HepG2 (cell line): ENCODE results near the gene FBN3. TPM values are rescaled to one million over a fixed set of nuclear protein-coding genes. Genes with fewer than 3 reads are reported as not detected.

Experiments
- ATAC-seq: fragments of 200-7000 bp; cut with Tn5 transposase; 3 replicates; pipeline ENCODE4 v1.9.1; 2020; ENCODE audit warnings: mild to moderate bottlenecking, moderate library complexity
- BruUV-seq: library from RNA; stranded (reverse); fragments of 400-500 nt; replicated peaks from 2 replicates; lab custom pipeline; 2021; lab: Mats Ljungman, UMichigan
- CTCF ChIA-PET: fragments of 300-600 bp; formaldehyde crosslinking; extraction: SDS; loops from one replicate; lab custom pipeline; 2021; ENCODE audit warnings: low total read pairs, inconsistent platforms, low intra/inter-chr PET ratio; lab: Yijun Ruan, JAX
- POLR2A ChIA-PET: fragments of 350-600 bp; sonication (Branson Sonifier 250); formaldehyde crosslinking; loops from one replicate; lab custom pipeline; 2020; ENCODE audit warnings: antibody characterized with exemption, inconsistent platforms; lab: Yijun Ruan, JAX
- DNase-seq: peaks from one replicate; pipeline ENCODE4 v3.0.0-alpha.2; 2015; ENCODE audit warnings: low spot score
- FAIRE-seq: peaks from 3 replicates; lab custom pipeline; 2011; peaks lifted over from hg19 to GRCh38; lab: Jason Lieb, UNC
- H2AFZ ChIP-seq: one replicate; pipeline ENCODE4 v1.6.1; 2011; ENCODE audit warnings: low read length, inconsistent platforms
- H3K27ac ChIP-seq: fragments of 300-600 bp; 3 replicates; pipeline ENCODE4 v1.8.0; 2011; ENCODE audit warnings: mixed run types, mild to moderate bottlenecking, mixed read lengths, low read length, inconsistent platforms; ENCODE audit not compliant: insufficient read depth; ENCODE audit errors: extremely low read length
- H3K27me3 ChIP-seq, 2 experiments: fragments of 200-600 bp in 1 of 2; 2 replicates in 1 of 2; 3 replicates in 1 of 2; pipeline versions ENCODE4 v1.6.0 to v1.8.0; 2011; ENCODE audit warnings: low read length in 2 of 2, mild to moderate bottlenecking in 2 of 2, moderate library complexity in 2 of 2, inconsistent platforms in 1 of 2; ENCODE audit not compliant: insufficient read depth in 2 of 2, control insufficient read depth in 1 of 2
- H3K36me3 ChIP-seq, 2 experiments: fragments of 200-600 bp in 1 of 2; replicated peaks in 1 of 2; 2 replicates in 1 of 2; 3 replicates in 1 of 2; pipeline versions ENCODE4 v1.5.1 to v1.8.0; 2011; ENCODE audit warnings: low read length in 2 of 2, inconsistent platforms in 1 of 2; ENCODE audit not compliant: insufficient read depth in 2 of 2, control insufficient read depth in 1 of 2
- H3K4me1 ChIP-seq: 2 replicates; pipeline ENCODE4 v1.5.1; 2012; ENCODE audit warnings: low read length, inconsistent platforms; ENCODE audit not compliant: insufficient read depth
- H3K4me2 ChIP-seq: 2 replicates; pipeline ENCODE4 v1.6.0; 2011; ENCODE audit warnings: low read depth, low read length, inconsistent platforms
- H3K4me3 ChIP-seq, 3 experiments: fragments of 200-600 bp in 1 of 3; sonication (generic), shearing (Covaris generic) in 1 of 3; replicated peaks in 1 of 3; 2 replicates each; pipeline ENCODE4 v1.5.1; 2011 to 2016; ENCODE audit warnings: low read length in 3 of 3, inconsistent platforms in 2 of 3, low read depth in 2 of 3, mild to moderate bottlenecking in 2 of 3, control low read depth in 1 of 3, mixed read lengths in 1 of 3; ENCODE audit not compliant: insufficient read depth in 1 of 3
- H3K79me2 ChIP-seq: one replicate; pipeline ENCODE4 v1.6.1; 2011; ENCODE audit warnings: low read length, inconsistent platforms; ENCODE audit not compliant: insufficient read depth
- H3K9ac ChIP-seq: 2 replicates; pipeline ENCODE4 v1.6.0; 2011; ENCODE audit warnings: mild to moderate bottlenecking, low read depth, low read length, inconsistent platforms; ENCODE audit not compliant: insufficient read depth
- H3K9me3 ChIP-seq: 2 replicates; pipeline ENCODE4 v1.5.1; 2012; ENCODE audit warnings: mild to moderate bottlenecking, low read length
- H4K20me1 ChIP-seq: 2 replicates; pipeline ENCODE4 v1.6.0; 2011; ENCODE audit warnings: inconsistent platforms, mild to moderate bottlenecking, low read length, moderate library complexity; ENCODE audit not compliant: insufficient read depth
- ATF3 ChIP-seq: sonication (generic); formaldehyde crosslinking; IDR thresholded peaks from 2 replicates; pipeline ENCODE4 v1.4.0; 2020; ENCODE audit warnings: missing genetic modification reagents
- HNF4G ChIP-seq, 2 experiments: sonication (generic) in 1 of 2; formaldehyde crosslinking in 1 of 2; IDR thresholded peaks; 2 replicates each; pipeline versions ENCODE4 v1.4.0 to v1.6.1; 2011 to 2020; ENCODE audit warnings: borderline replicate concordance in 2 of 2, low read depth in 2 of 2, mild to moderate bottlenecking in 2 of 2, low read length in 1 of 2, missing genetic modification reagents in 1 of 2, moderate library complexity in 1 of 2
- POLR2A ChIP-seq, 2 experiments: IDR thresholded peaks; 2 replicates each; pipeline ENCODE4 v1.6.1; 2011; ENCODE audit warnings: low read depth in 2 of 2, low read length in 2 of 2, mild to moderate bottlenecking in 1 of 2, moderate library complexity in 1 of 2; ENCODE audit not compliant: insufficient read depth in 1 of 2
- ZNF20 ChIP-seq: sonication (generic); formaldehyde crosslinking; IDR thresholded peaks from 2 replicates; pipeline ENCODE4 v1.4.0; 2020; ENCODE audit warnings: mild to moderate bottlenecking, moderate library complexity, missing genetic modification reagents
- ZNF275 ChIP-seq: sonication (generic); formaldehyde crosslinking; IDR thresholded peaks from 2 replicates; pipeline ENCODE4 v1.8.0; 2022; ENCODE audit warnings: missing genetic modification reagents, mild to moderate bottlenecking, inconsistent platforms, borderline replicate concordance
- ZNF629 ChIP-seq: sonication (generic); formaldehyde crosslinking; conservative IDR thresholded peaks from 2 replicates; pipeline ENCODE4 v1.5.0; 2020; ENCODE audit warnings: missing genetic modification reagents
- ZNF670 ChIP-seq: sonication (generic); formaldehyde crosslinking; IDR thresholded peaks from 2 replicates; pipeline ENCODE4 v1.8.0; 2022; ENCODE audit warnings: mild to moderate bottlenecking, missing genetic modification reagents, borderline replicate concordance
- ZNF687 ChIP-seq: sonication (generic); formaldehyde crosslinking; IDR thresholded peaks from 2 replicates; pipeline ENCODE4 v1.5.1; 2020; ENCODE audit warnings: mild to moderate bottlenecking, missing genetic modification reagents, moderate library complexity
- ZNF709 ChIP-seq: sonication (generic); formaldehyde crosslinking; IDR thresholded peaks from 2 replicates; pipeline ENCODE4 v1.5.0; 2020; ENCODE audit warnings: mild to moderate bottlenecking, missing genetic modification reagents
- WGBS: methylation state at CpG from one replicate; pipeline ENCODE4 v1.1.6; 2017; ENCODE audit warnings: low lambda C conversion rate; 5-methylcytosine and 5-hydroxymethylcytosine counted together
- in situ Hi-C: cut with HindIII; loops from 2 replicates; pipeline ENCODE4 v1.10.0; 2017; ENCODE audit warnings: low pct_unique_long_range_greater_than_20kb; ENCODE audit not compliant: extremely low pct_ligation_motif_present
- intact Hi-C: fragments of 100-400 bp; cut with micrococcal nuclease; formaldehyde crosslinking; loops from one replicate; pipeline ENCODE4 v1.10.0; 2022; ENCODE audit not compliant: unreplicated experiment
- polyA plus RNA-seq, 8 experiments: library from polyadenylated mRNA; depleted of rRNA in 3 of 8; stranded (reverse) in 7 of 8; unstranded in 1 of 8; fragments of >200 nt; fragmentation: Illumina TruSeq in 4 of 8; extraction: Trizol in 4 of 8; gene quantifications; 2 replicates each; pipeline versions ENCODE4 v1.2.1 to v1.2.3, GENCODE V29; 2011 to 2016; ENCODE audit warnings: low read depth in 4 of 8, missing spikeins in 1 of 8, mixed read lengths in 1 of 8; ENCODE audit not compliant: insufficient read depth in 1 of 8
- total RNA-seq, 5 experiments: library from RNA; depleted of rRNA; stranded (reverse); fragments of >200 nt; fragmentation: Illumina TruSeq; extraction: Trizol; gene quantifications; 2 replicates each; pipeline ENCODE4 v1.2.3, GENCODE V29; 2016; ENCODE audit warnings: low read depth in 1 of 5
- TF ChIP-seq, protein P1 (sequence below): sonication (generic); formaldehyde crosslinking; IDR thresholded peaks from 2 replicates; pipeline ENCODE4 v1.4.0; 2020; ENCODE audit warnings: mild to moderate bottlenecking, missing genetic modification reagents

FBN3 gene
- total and polyA plus RNA-seq, 2 of the 13 experiments (the other 11 are each of a cell fraction or from before 2014, with no cell fraction given) = 0.20 to 1.3 TPM

GRCh38 chr19:8081569-8082550, 67.5 kb downstream of the FBN3 start (continued):
- TF ChIP-seq ZNF275 (CRISPR knock-in tag) (no peak), ZNF20 (CRISPR knock-in tag) (no peak), POLR2A (IDR thresholded peaks at IDR 0.05; ENCODE audit: insufficient read depth in 1 of 2, low read depth in 2 of 2, low read length in 2 of 2) (no peak), ZNF670 (CRISPR knock-in tag) (no peak), ATF3 (CRISPR knock-in tag) (peak; percentile 52; the same call in 1 of the 2 replicates), ZNF709 (CRISPR knock-in tag) (no peak)

- H3K27ac ChIP-seq = no peak overlapping the region
- H3K4me2 ChIP-seq = peak overlapping the region; percentile 34
- DNase-seq (no peak), FAIRE-seq (no peak), ATAC-seq (peak; percentile 51)
- peaks cover 40% of the 10 kb centered on the region for H3K4me1 ChIP-seq
- H3K9me3 ChIP-seq = no peaks in the 10 kb centered on the region
- H3K36me3 ChIP-seq = no peaks in the 10 kb centered on the region
- ChIA-PET CTCF (no interaction called here), POLR2A (no interaction called here)
- BruUV-seq = no TSS peak
- intact Hi-C loops = no loop called here
- H3K27me3 ChIP-seq = no peaks in the 10 kb centered on the region
- H3K9ac ChIP-seq = no peak overlapping the region
- H3K4me3 ChIP-seq = peak overlapping the region in 1 of 3 experiments; percentile 26; a peak in 1 of 6 replicates
- WGBS = 6% methylated on average over 7 of the region's 12 CpGs
- H2AFZ ChIP-seq = no peak overlapping the region
- H3K79me2 ChIP-seq = no peaks in the 10 kb centered on the region
- H4K20me1 ChIP-seq = no peaks in the 10 kb centered on the region
- in situ Hi-C loops = no loop called here
- TF ChIP-seq HNF4G (IDR thresholded peaks at IDR 0.05; ENCODE audit: borderline replicate concordance, low read depth, low read length) (no peak), HNF4G (CRISPR knock-in tag; IDR thresholded peaks at IDR 0.05; ENCODE audit: borderline replicate concordance, low read depth) (no peak), ZNF629 (no peak), ZNF687 (CRISPR knock-in tag) (peak; percentile 66)
- TF ChIP-seq, protein P1, sequence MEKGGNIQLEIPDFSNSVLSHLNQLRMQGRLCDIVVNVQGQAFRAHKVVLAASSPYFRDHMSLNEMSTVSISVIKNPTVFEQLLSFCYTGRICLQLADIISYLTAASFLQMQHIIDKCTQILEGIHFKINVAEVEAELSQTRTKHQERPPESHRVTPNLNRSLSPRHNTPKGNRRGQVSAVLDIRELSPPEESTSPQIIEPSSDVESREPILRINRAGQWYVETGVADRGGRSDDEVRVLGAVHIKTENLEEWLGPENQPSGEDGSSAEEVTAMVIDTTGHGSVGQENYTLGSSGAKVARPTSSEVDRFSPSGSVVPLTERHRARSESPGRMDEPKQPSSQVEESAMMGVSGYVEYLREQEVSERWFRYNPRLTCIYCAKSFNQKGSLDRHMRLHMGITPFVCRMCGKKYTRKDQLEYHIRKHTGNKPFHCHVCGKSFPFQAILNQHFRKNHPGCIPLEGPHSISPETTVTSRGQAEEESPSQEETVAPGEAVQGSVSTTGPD (CRISPR knock-in tag) = peak; percentile 90
Measured at GRCh38 chr19:8080832-8081231, 68.6 kb downstream of the FBN3 start.
